Measurements from ENCODE around the gene CFAP68.

The CFAP68 gene

GRCh38 chr11:111886844-111887243 is 7.5 kb downstream of the CFAP68 start:
- no peak for DNase-seq (ENCODE audit: low read depth, low spot score)
- Histone ChIP-seq H3K27me3 (ENCODE audit: insufficient read depth, insufficient read length) (no peaks in the 10 kb centered on the region), H3K9ac (ENCODE audit: insufficient read length, low read depth) (no peak overlapping the region), H3K4me1 (ENCODE audit: insufficient read depth, insufficient read length) (no peaks in the 10 kb centered on the region), H3K9me3 (ENCODE audit: insufficient read depth, low read length) (no peaks in the 10 kb centered on the region), H3K4me3 (ENCODE audit: insufficient read length, low read depth) (no peak overlapping the region), H3K36me3 (ENCODE audit: insufficient read depth, insufficient read length, low read length) (no peaks in the 10 kb centered on the region)
- TF ChIP-seq SUZ12 (IDR thresholded peaks at IDR 0.05; ENCODE audit: extremely low read depth, insufficient read depth, insufficient read length) (no peak), YY1 (IDR thresholded peaks at IDR 0.05; ENCODE audit: insufficient read depth, insufficient read length) (no peak), ZNF274 (IDR thresholded peaks at IDR 0.05; ENCODE audit: low read depth, low read length) (no peak)

- H3K4me3 ChIP-seq (ENCODE audit: insufficient read length, low read depth) = no peak overlapping the region
- no peak for DNase-seq (ENCODE audit: low read depth, low spot score)
- no peaks in the 10 kb centered on the region for H3K27me3 ChIP-seq (ENCODE audit: insufficient read depth, insufficient read length)
- TF ChIP-seq ZNF274 (IDR thresholded peaks at IDR 0.05; ENCODE audit: low read depth, low read length) (no peak), SUZ12 (IDR thresholded peaks at IDR 0.05; ENCODE audit: extremely low read depth, insufficient read depth, insufficient read length) (no peak), YY1 (IDR thresholded peaks at IDR 0.05; ENCODE audit: insufficient read depth, insufficient read length) (no peak)
- H3K36me3 ChIP-seq (ENCODE audit: insufficient read depth, insufficient read length, low read length) = no peaks in the 10 kb centered on the region
- H3K9ac ChIP-seq (ENCODE audit: insufficient read length, low read depth) = no peak overlapping the region
- no peaks in the 10 kb centered on the region; the same call in 1 of the 2 replicates for H3K9me3 ChIP-seq (ENCODE audit: insufficient read depth, low read length)
- no peaks in the 10 kb centered on the region for H3K4me1 ChIP-seq (ENCODE audit: insufficient read depth, insufficient read length)
These were observed 26.1 kb downstream of the CFAP68 start for GRCh38 chr11:111905411-111905810.

- DNase-seq (ENCODE audit: low read depth, low spot score) = no peak
- H3K9ac ChIP-seq (ENCODE audit: insufficient read length, low read depth) = no peak overlapping the region
- no peaks in the 10 kb centered on the region for H3K36me3 ChIP-seq (ENCODE audit: insufficient read depth, insufficient read length, low read length)
- H3K4me3 ChIP-seq (ENCODE audit: insufficient read length, low read depth) = no peak overlapping the region
- no peaks in the 10 kb centered on the region for H3K27me3 ChIP-seq (ENCODE audit: insufficient read depth, insufficient read length)
- peaks cover 2% of the 10 kb centered on the region for H3K4me1 ChIP-seq (ENCODE audit: insufficient read depth, insufficient read length)
- H3K9me3 ChIP-seq (ENCODE audit: insufficient read depth, low read length) = no peaks in the 10 kb centered on the region; the same call in 1 of the 2 replicates
- no peak for TF ChIP-seq ZNF274 (IDR thresholded peaks at IDR 0.05; ENCODE audit: low read depth, low read length)
- TF ChIP-seq YY1 (IDR thresholded peaks at IDR 0.05; ENCODE audit: insufficient read depth, insufficient read length) = no peak
- TF ChIP-seq SUZ12 (IDR thresholded peaks at IDR 0.05; ENCODE audit: extremely low read depth, insufficient read depth, insufficient read length) = no peak
These were observed 27.3 kb downstream of the CFAP68 start for GRCh38 chr11:111906680-111907079.

GRCh38 chr11:111908639-111909305 is 29.4 kb downstream of the CFAP68 start:
- no peaks in the 10 kb centered on the region for H3K27me3 ChIP-seq (ENCODE audit: insufficient read depth, insufficient read length)
- H3K4me3 ChIP-seq (ENCODE audit: insufficient read length, low read depth) = no peak overlapping the region
- TF ChIP-seq YY1 (IDR thresholded peaks at IDR 0.05; ENCODE audit: insufficient read depth, insufficient read length) (no peak), SUZ12 (IDR thresholded peaks at IDR 0.05; ENCODE audit: extremely low read depth, insufficient read depth, insufficient read length) (no peak), ZNF274 (IDR thresholded peaks at IDR 0.05; ENCODE audit: low read depth, low read length) (no peak)
- DNase-seq (ENCODE audit: low read depth, low spot score) = no peak
- no peaks in the 10 kb centered on the region for H3K36me3 ChIP-seq (ENCODE audit: insufficient read depth, insufficient read length, low read length)
- H3K9ac ChIP-seq (ENCODE audit: insufficient read length, low read depth) = no peak overlapping the region
- no peaks in the 10 kb centered on the region; the same call in 1 of the 2 replicates for H3K9me3 ChIP-seq (ENCODE audit: insufficient read depth, low read length)
- H3K4me1 ChIP-seq (ENCODE audit: insufficient read depth, insufficient read length) = peaks cover 8% of the 10 kb centered on the region

GRCh38 chr11:111909378-111909777 is 30.0 kb downstream of the CFAP68 start:
- Histone ChIP-seq H3K27me3 (ENCODE audit: insufficient read depth, insufficient read length) (no peaks in the 10 kb centered on the region), H3K4me1 (ENCODE audit: insufficient read depth, insufficient read length) (peaks cover 8% of the 10 kb centered on the region), H3K36me3 (ENCODE audit: insufficient read depth, insufficient read length, low read length) (no peaks in the 10 kb centered on the region), H3K9me3 (ENCODE audit: insufficient read depth, low read length) (no peaks in the 10 kb centered on the region; the same call in 1 of the 2 replicates), H3K4me3 (ENCODE audit: insufficient read length, low read depth) (no peak overlapping the region), H3K9ac (ENCODE audit: insufficient read length, low read depth) (no peak overlapping the region)
- DNase-seq (ENCODE audit: low read depth, low spot score) = no peak
- no peak for TF ChIP-seq YY1 (IDR thresholded peaks at IDR 0.05; ENCODE audit: insufficient read depth, insufficient read length)
- TF ChIP-seq SUZ12 (IDR thresholded peaks at IDR 0.05; ENCODE audit: extremely low read depth, insufficient read depth, insufficient read length) = no peak
- TF ChIP-seq ZNF274 (IDR thresholded peaks at IDR 0.05; ENCODE audit: low read depth, low read length) = no peak

GRCh38 chr11:111910676-111911562 is 31.6 kb downstream of the CFAP68 start:
- Histone ChIP-seq H3K9ac (ENCODE audit: insufficient read length, low read depth) (no peak overlapping the region), H3K36me3 (ENCODE audit: insufficient read depth, insufficient read length, low read length) (no peaks in the 10 kb centered on the region), H3K27me3 (ENCODE audit: insufficient read depth, insufficient read length) (no peaks in the 10 kb centered on the region), H3K4me3 (ENCODE audit: insufficient read length, low read depth) (no peak overlapping the region), H3K9me3 (ENCODE audit: insufficient read depth, low read length) (no peaks in the 10 kb centered on the region), H3K4me1 (ENCODE audit: insufficient read depth, insufficient read length) (peaks cover 8% of the 10 kb centered on the region)
- TF ChIP-seq YY1 (IDR thresholded peaks at IDR 0.05; ENCODE audit: insufficient read depth, insufficient read length) (no peak), SUZ12 (IDR thresholded peaks at IDR 0.05; ENCODE audit: extremely low read depth, insufficient read depth, insufficient read length) (no peak), ZNF274 (IDR thresholded peaks at IDR 0.05; ENCODE audit: low read depth, low read length) (no peak)
- DNase-seq (ENCODE audit: low read depth, low spot score) = no peak

Measured in NT2/D1 (cell line).